ENCODE data around the gene MAP3K4. TPM values are rescaled to one million over a fixed set of nuclear protein-coding genes. Genes with fewer than 3 reads are reported as not detected.

Gene MAP3K4
- polyA plus RNA-seq, 4 donors = 26.7 to 44.5 (median 37.4) TPM

DNA sequence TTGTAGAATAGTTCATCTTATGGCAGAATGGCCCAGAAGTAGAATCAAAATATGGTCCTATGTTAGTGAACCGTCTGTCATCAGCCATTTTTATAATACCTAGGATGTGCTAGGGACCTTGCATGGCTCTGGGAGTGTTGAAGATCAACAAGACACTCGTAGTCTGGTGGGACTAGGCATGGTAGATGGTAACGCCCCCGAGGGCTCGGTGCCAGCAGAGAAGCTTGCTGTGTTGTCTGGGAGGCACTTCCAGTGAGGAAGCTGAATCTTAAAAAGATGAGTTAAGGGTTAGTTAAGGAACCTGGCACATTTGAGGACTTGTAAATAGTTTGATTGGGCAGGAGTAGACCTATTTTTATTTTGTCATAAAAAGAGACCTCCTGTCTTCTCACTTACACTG lies 82.4 kb downstream of the MAP3K4 start:
- DNase-seq (ENCODE audit: low read depth in 4 of 4, low spot score in 3 of 4) = no peak

DNA sequence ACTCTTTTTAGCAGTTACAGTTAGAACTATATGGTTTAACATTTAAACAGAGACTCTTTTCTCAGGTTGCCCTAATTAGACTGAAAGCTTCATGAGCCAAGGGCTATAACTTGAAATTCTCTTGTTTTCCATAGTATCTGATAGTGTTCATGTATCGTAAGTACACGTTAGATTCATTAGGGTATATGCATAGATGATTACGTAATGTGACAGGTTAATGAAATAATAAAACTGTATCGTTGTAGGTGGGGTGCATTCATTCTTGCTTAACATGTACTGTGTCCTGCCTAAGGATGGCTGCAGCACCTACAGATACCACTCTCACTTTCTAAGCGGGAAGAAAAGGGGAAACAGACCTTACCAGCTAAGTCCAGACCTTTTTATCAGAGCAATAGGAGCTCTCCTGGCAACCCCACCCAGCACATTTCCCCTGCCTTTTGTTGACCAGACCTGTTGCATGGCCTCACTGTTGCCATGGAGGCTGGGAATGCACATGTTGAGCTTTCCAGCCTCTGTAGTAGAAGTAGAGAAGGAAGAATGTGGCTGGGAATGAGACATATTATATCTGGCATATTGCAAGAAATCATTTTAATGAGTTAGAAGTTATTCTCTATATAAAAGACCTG lies 83.0 kb downstream of the MAP3K4 start:
- no peak for DNase-seq (ENCODE audit: low read depth in 4 of 4, low spot score in 3 of 4)

GRCh38 chr6:161076181-161076677 lies 84.7 kb downstream of the MAP3K4 start:
- no peak for DNase-seq (ENCODE audit: low read depth in 4 of 4, low spot score in 3 of 4)

DNA sequence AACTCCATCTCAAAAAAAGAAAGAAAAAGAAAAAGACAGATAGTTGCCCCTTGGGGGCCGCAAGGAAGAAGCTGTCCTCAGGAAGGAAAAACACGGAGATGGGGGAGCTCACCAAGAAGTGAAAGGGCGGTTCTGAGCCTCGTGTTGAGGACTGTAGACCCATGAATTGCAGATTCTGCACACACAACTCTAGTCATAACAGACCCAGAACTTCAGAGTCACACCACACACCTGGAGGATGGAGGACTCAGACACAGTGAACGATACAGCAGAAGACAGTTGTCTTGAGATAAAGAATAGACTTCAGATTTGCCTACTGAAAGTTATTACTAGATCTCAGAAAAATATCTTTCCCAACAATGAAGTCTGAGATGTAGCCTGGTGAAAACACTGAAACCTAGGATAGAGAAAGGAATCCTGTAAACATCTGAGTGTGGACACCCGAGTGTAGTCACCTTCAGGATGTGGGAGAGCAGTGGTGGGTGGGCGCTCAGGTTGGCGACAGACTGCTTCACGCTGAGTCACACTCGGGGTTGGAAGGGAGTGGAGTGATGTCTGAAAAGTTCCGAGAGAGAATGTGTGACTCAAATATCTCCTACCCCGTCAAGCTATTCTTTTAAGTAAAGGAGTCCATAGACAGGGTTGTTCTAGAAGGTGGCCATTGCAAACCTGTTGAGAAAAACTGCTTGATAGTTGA lies 88.1 kb downstream of the MAP3K4 start:
- no peak for DNase-seq (ENCODE audit: low read depth in 4 of 4, low spot score in 3 of 4)

DNA sequence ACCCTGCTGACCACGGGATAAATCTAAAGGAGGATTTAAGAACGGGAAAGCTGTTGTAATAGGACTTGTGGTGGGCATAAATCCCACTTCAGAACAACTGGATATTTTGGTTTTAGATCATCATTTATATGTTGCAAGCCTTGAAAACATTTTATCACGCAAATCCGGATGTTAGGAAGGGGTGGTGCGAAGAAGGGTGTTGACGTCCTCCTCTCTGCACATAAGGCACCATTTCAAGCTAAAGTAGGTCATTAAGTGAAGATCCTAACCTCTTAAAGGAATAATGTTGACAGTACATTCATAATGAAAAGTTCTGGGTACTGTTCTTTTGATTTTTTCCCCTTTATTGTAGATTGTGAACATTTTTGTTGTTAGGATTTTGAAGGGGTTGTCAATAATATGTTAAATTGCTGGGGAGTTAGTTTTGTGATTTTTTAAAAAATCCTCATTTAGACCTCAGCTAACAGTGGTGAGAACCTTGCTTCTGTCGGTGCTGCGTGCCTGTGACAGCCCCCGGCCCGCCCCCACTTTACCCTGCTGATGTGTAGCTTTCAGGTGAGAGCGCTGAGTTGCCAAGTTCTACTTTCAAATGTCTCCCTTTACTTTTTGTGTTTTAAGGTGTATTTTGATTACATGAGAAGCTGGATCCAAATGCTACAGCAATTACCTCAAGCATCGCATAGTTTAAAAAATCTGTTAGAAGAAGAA lies 88.8 kb downstream of the MAP3K4 start:
- DNase-seq (ENCODE audit: low read depth in 4 of 4, low spot score in 3 of 4) = no peak

DNA sequence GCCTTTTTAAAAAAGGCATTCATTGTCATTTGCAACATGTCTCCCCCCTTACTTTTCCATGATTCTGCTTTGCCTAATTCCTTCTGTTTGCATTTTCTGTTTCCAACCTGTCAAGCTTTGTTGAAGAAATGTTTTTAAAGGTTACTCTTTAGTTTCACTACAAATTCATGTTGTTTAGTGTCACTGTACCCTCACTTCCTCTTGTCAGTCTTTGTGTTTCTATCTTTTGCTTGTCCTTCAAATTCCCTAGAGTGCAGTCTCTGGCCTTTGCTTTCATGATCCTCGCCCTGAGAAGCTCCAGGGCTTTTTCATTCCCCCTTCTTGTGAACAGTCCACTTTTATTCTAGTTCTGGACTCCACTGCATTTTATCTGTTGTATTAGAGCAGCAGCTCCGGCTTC lies 90.6 kb downstream of the MAP3K4 start:
- DNase-seq (ENCODE audit: low read depth in 4 of 4, low spot score in 3 of 4) = no peak

- DNase-seq (ENCODE audit: low read depth in 4 of 4, low spot score in 3 of 4) = no peak
Observed at GRCh38 chr6:161085246-161085645, 93.7 kb downstream of the MAP3K4 start.

DNA sequence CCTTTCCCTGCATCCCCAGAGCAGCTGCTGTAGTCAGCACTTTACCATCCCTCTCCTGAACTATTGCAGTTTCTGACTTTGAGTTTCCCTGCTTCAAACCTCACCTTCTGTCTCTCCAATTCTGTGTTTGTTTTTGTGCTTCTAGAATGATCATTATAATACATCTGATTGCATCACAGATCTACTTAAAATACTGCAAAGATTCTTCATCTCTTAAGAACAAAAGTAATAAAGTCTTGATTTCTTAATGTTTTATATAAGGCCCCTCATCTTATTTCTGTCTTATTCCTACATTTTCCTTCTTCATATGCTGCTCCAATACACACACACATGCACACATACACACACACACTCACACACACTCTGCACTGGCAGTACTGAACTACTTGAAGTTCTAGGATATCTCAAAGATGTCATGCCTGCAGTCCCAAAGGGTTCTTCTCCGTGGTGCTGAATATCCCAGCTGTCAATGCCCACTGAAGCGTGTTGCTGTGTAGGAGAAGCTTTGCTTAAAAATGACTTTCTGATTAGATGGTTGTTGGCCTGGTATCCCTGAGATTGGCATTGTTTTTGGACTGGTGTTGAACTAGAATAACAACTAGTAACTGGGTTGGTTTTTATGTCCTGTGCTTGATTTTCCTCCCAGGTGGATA lies 97.2 kb downstream of the MAP3K4 start:
- DNase-seq (ENCODE audit: low read depth in 4 of 4, low spot score in 3 of 4) = no peak

DNA sequence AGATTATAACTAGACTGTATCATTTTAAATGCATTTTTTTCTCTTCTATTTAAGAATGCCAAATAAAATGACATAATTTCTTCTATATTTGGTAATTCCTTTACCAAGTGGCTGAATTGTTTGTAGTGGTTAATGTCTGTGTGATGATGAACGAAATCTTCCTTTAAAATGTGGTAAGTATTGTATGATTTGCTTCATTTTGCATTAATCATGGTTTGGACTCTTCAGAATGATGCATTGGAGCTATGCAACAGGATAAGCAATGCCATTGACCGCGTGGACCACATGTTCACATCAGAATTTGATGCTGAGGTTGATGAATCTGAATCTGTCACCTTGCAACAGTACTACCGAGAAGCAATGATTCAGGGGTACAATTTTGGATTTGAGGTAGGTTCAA lies 99.6 kb downstream of the MAP3K4 start:
- no peak for DNase-seq (ENCODE audit: low read depth in 4 of 4, low spot score in 3 of 4)

DNA sequence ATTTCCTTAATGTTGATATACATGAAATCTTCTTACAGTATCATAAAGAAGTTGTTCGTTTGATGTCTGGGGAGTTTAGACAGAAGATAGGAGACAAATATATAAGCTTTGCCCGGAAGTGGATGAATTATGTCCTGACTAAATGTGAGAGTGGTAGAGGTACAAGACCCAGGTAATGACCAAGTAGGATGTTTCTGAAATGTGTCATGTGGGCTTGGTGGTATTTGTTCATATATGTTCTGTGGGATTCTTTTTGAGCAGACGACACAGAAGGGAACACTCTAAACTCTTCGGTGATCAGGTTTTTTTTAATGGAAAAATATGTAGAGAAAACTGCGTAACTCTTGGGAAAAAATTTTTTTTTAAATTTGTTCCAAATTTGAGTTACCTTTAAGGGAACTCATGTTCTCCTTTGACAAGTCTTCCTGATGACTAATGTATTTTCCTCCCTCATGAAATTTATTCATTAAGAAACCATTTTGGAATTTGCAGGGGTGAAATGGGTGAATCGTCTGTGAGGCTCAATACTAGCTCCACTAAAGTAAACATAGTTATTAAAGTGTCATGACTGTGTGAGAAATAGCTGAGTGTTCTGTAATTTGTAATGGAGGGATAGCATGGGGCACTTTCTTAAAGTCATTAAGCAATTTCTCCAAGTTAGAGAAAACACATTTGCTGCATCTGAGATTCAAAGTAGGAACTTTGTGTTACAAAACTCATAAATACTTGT lies 100.6 kb downstream of the MAP3K4 start:
- DNase-seq (ENCODE audit: low read depth in 4 of 4, low spot score in 3 of 4) = no peak

- no peak for DNase-seq (ENCODE audit: low read depth in 4 of 4, low spot score in 3 of 4)
Observed at GRCh38 chr6:161094955-161095354, 103.4 kb downstream of the MAP3K4 start.

DNA sequence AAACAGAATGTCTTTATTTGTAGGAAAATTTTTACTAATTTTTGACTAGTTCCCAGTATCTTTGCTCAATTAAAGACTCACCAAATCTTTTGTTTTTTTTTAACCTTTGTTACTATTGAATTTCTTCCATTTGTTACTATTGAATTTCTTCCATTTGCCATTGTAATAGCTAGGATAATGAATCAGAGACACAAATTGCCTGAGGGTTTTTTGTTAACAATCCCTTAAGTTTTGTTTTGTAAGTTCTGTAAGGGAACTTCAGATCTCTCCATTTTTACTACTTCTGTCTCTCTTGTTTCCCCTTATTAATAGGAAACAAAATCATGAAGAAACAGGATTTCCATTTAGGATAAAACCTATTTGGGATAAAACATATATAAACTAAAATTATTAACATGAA lies 104.3 kb downstream of the MAP3K4 start:
- DNase-seq (ENCODE audit: low read depth in 4 of 4, low spot score in 3 of 4) = no peak

DNA sequence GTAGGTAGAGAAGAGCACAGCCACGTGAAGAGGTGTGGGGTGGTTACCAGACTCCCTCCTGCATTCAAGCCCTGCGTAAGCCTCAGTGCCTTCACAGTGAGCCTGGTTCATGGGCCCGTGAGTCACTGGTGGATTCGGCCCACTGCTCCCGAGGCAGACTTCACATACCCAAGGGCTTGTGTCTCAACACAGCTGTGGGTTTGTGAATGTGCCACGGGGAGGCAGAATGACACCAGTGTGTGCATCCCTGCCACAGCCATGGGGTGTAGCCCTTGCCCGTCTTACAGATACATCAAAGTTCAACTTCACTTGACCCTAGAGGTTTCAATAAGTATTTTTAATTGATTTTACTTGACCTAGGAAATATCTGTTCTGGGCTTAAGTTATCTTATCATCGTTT lies 108.5 kb downstream of the MAP3K4 start:
- DNase-seq (ENCODE audit: low read depth in 4 of 4, low spot score in 3 of 4) = no peak

DNA sequence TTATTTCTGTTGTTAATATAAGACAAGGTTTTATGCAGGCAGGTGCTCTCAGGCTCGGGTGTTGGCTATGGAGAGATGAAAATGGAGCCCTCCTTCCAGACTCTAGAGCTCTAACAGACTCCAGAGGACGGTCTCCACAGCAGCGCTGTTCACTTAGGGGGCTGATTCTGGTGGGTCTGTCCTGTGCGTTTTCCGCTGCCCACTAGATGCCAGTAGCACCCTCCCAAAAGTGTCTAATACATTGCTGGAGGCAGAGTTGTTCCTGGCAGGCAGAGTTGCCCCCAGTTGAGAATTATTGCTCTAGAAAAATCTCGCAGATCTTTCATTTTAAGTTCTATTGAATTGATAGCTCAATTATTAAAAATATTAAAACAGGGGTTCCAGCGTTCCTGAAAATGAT lies 109.9 kb downstream of the MAP3K4 start:
- no peak for DNase-seq (ENCODE audit: low read depth in 4 of 4, low spot score in 3 of 4)

GRCh38 chr6:161103475-161103874 lies 111.9 kb downstream of the MAP3K4 start:
- DNase-seq (ENCODE audit: low read depth in 4 of 4, low spot score in 3 of 4) = no peak

DNA sequence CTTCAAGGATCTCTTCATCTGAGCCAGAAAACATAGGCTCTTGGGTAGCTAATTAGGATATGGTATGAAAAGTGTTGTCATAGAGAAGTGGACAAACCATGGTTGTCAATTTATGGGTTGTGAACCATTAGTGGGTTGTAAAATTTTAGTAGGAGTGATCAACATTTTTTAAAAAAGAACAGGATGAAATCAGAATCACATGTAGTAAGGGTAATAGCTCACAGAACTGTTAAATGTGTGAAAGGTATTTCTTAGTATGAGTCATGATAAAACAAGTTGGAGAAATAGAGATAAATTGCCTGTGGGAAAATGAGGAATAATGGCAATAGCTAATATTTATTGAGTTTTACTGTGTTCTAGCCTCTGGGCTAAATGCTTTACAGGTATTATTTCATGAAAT lies 113.4 kb downstream of the MAP3K4 start:
- no peak for DNase-seq (ENCODE audit: low read depth in 4 of 4, low spot score in 3 of 4)

GRCh38 chr6:161105408-161105807 lies 113.8 kb downstream of the MAP3K4 start:
- DNase-seq (ENCODE audit: low read depth in 4 of 4, low spot score in 3 of 4) = no peak

DNA sequence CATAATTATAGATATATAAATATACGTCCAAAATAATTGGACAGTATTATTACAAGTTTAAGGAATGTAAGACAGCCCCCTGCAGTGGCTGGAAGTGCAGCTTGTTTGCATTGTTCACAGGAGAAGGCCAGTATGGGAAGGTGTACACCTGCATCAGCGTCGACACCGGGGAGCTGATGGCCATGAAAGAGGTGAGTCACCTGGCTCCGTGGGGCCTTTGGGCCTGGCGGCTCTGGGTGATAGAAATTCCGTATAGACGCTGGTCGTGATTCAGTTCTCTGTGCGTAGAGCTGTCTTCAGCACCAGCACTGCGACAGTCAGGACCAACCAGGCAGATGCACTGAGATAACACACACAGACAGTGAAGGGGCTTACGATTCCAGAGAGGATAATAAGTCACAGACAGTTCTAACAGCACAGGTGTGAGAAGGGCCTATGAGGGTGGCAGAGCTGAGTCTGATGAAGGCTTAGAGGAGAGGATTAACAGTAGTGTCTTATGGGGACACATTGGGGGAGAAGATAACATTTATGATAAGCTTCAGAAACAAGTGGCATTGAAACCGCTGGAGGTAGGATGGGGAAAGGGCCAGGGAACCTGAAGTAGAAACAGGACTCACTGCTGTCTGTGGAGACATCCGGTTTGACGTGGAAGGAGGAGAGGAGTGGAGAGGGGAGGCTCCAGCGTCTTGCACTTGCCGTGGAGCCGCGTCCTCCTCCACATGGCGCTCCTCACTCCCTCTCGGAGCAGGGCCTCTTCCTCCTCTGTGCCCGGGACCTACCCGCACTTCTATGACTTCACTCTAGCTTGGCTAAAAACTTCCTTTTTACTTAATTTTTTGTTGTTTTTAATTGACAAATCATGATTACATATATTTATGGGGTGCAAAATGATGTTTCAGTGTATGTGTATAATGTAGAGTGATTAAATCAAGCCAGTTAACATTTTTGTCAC lies 116.5 kb downstream of the MAP3K4 start:
- no peak for DNase-seq (ENCODE audit: low read depth in 4 of 4, low spot score in 3 of 4)

GRCh38 chr6:161108916-161109315 lies 117.3 kb downstream of the MAP3K4 start:
- DNase-seq (ENCODE audit: low read depth in 4 of 4, low spot score in 3 of 4) = no peak

- no peak for DNase-seq (ENCODE audit: low read depth in 4 of 4, low spot score in 3 of 4)
Observed at GRCh38 chr6:161109366-161109765, 117.8 kb downstream of the MAP3K4 start.
